PC-3 (cell line): ENCODE measurements around the gene PCYT2. TPM values are rescaled to one million over a fixed set of nuclear protein-coding genes. Genes with fewer than 3 reads are reported as not detected.

Experiments used
- ATAC-seq: fragments of 200-7000 bp; cut with Tn5 transposase; 2 replicates; pipeline ENCODE4 v1.9.1; 2020; ENCODE audit warnings: mild to moderate bottlenecking, moderate library complexity
- BruUV-seq: library from RNA; stranded (reverse); fragments of 400-500 nt; replicated peaks from 2 replicates; lab custom pipeline; 2021; lab: Mats Ljungman, UMichigan
- CTCF ChIA-PET: fragments of 300-600 bp; sonication (Branson Sonifier 250); formaldehyde crosslinking; loops from one replicate; lab custom pipeline; 2022; ENCODE audit warnings: antibody characterized with exemption; lab: Charles Lee
- POLR2A ChIA-PET: fragments of 300-600 bp; sonication (Branson Sonifier 250); formaldehyde crosslinking; loops from one replicate; lab custom pipeline; 2022; ENCODE audit warnings: antibody characterized with exemption; ENCODE audit not compliant: unreplicated experiment; lab: Charles Lee
- DNase-seq: peaks from one replicate; pipeline ENCODE4 v3.0.0-alpha.2; 2015
- H2AFZ ChIP-seq: fragments of 300-600 bp; sonication (generic); 2 replicates; pipeline ENCODE4 v1.6.0; 2016; ENCODE audit warnings: antibody characterized with exemption, low read length
- H3F3A ChIP-seq: fragments of 300-600 bp; sonication (generic); one replicate; pipeline ENCODE4 v1.6.0; 2017; ENCODE audit warnings: antibody characterized with exemption, low read length, control low read depth, mild to moderate bottlenecking; ENCODE audit not compliant: unreplicated experiment
- H3K27ac ChIP-seq: fragments of 300-600 bp; sonication (generic); 2 replicates; pipeline ENCODE4 v1.5.1; 2016; ENCODE audit warnings: mild to moderate bottlenecking, low read length
- H3K27me3 ChIP-seq: fragments of 300-600 bp; sonication (generic); 2 replicates; pipeline ENCODE4 v1.6.1; 2016; ENCODE audit warnings: low read length, mixed read lengths
- H3K36me3 ChIP-seq: fragments of 300-600 bp; sonication (generic); 2 replicates; pipeline ENCODE4 v1.6.1; 2016; ENCODE audit warnings: low read depth, mixed run types, low read length, mixed read lengths
- H3K4me1 ChIP-seq: fragments of 300-600 bp; sonication (generic); 2 replicates; pipeline ENCODE4 v1.5.1; 2016; ENCODE audit warnings: low read length; ENCODE audit not compliant: insufficient read depth
- H3K4me2 ChIP-seq: fragments of 300-600 bp; sonication (generic); 2 replicates; pipeline ENCODE4 v1.6.0; 2016; ENCODE audit warnings: low read length
- H3K4me3 ChIP-seq: fragments of 300-600 bp; sonication (generic); 2 replicates; pipeline ENCODE4 v1.5.1; 2016; ENCODE audit warnings: mild to moderate bottlenecking, low read length, mixed read lengths
- H3K79me2 ChIP-seq: fragments of 300-600 bp; sonication (generic); 2 replicates; pipeline ENCODE4 v1.6.1; 2017; ENCODE audit warnings: low read length, mixed read lengths
- H3K9ac ChIP-seq: fragments of 300-600 bp; sonication (generic); 2 replicates; pipeline ENCODE4 v1.6.0; 2016; ENCODE audit warnings: mild to moderate bottlenecking, low read length
- H3K9me2 ChIP-seq: fragments of 300-600 bp; sonication (generic); replicated peaks from 2 replicates; pipeline ENCODE4 v1.6.1; 2016; ENCODE audit warnings: mixed run types, low read length, mixed read lengths
- H3K9me3 ChIP-seq: fragments of 300-600 bp; sonication (generic); 2 replicates; pipeline ENCODE4 v1.6.1; 2016; ENCODE audit warnings: low read length, mixed read lengths
- H4K20me1 ChIP-seq: fragments of 300-600 bp; sonication (generic); 2 replicates; pipeline ENCODE4 v1.6.1; 2016; ENCODE audit warnings: low read length, mixed read lengths
- CTCF ChIP-seq: fragments of 300-600 bp; sonication (generic); conservative IDR thresholded peaks from 2 replicates; pipeline ENCODE4 v1.5.1; 2017; ENCODE audit warnings: antibody characterized with exemption, low read depth, mild to moderate bottlenecking, low read length
- EZH2 ChIP-seq: fragments of 300-600 bp; sonication (generic); IDR thresholded peaks from one replicate; pipeline ENCODE4 v1.6.1; 2017; ENCODE audit warnings: antibody characterized with exemption, mild to moderate bottlenecking, low read length; ENCODE audit not compliant: unreplicated experiment
- EZH2phosphoT487 ChIP-seq: fragments of 300-600 bp; sonication (generic); IDR thresholded peaks from 2 replicates; pipeline ENCODE4 v1.6.1; 2018; ENCODE audit warnings: mild to moderate bottlenecking, antibody characterized with exemption, low read length, borderline replicate concordance
- intact Hi-C: fragments of 100-400 bp; cut with micrococcal nuclease; formaldehyde crosslinking; loops from 2 replicates; pipeline ENCODE4 v1.9.0; 2023
- total RNA-seq: library from RNA; depleted of rRNA; stranded (reverse); fragments of >200 nt; gene quantifications from 2 replicates; pipeline ENCODE4 v1.2.3, GENCODE V29; 2014

The PCYT2 gene
- total RNA-seq, 1 experiment from 2014 or later, result 33.3 TPM

GRCh38 chr17:81905993-81906392 is 5.2 kb downstream of the PCYT2 start:
- no peak for ATAC-seq
- no TSS peak for BruUV-seq
- POLR2A ChIA-PET, result no interaction called here

GRCh38 chr17:81905424-81905875 is 5.7 kb downstream of the PCYT2 start:
- Histone ChIP-seq H3K9ac (no peak overlapping the region), H3K27me3 (no peaks in the 10 kb centered on the region), H3K9me3 (no peaks in the 10 kb centered on the region), H3K27ac (no peak overlapping the region), H2AFZ (no peak overlapping the region), H3F3A (no peaks in the 10 kb centered on the region), H3K4me1 (peaks cover 6% of the 10 kb centered on the region; the same call in 1 of the 2 replicates), H3K79me2 (no peaks in the 10 kb centered on the region), H3K4me3 (no peak overlapping the region), H3K36me3 (peaks cover 1% of the 10 kb centered on the region; the same call in 1 of the 2 replicates), H3K9me2 (no peaks in the 10 kb centered on the region), H3K4me2 (no peak overlapping the region), H4K20me1 (no peaks in the 10 kb centered on the region)
- no TSS peak for BruUV-seq
- intact Hi-C loops, result no loop called here
- CTCF ChIA-PET, result no interaction called here
- DNase-seq, result no peak
- TF ChIP-seq EZH2 (no peak), CTCF (no peak), EZH2phosphoT487 (no peak)
- ATAC-seq, result no peak
- POLR2A ChIA-PET, result no interaction called here

More at GRCh38 chr17:81905993-81906392, 5.2 kb downstream of the PCYT2 start:
- Histone ChIP-seq H3K4me1 (peaks cover 8% of the 10 kb centered on the region; the same call in 1 of the 2 replicates), H3K79me2 (no peaks in the 10 kb centered on the region), H3K4me3 (no peak overlapping the region), H2AFZ (no peak overlapping the region), H3K27me3 (no peaks in the 10 kb centered on the region), H3F3A (no peaks in the 10 kb centered on the region), H3K9ac (no peak overlapping the region), H4K20me1 (no peaks in the 10 kb centered on the region), H3K27ac (no peak overlapping the region), H3K9me2 (no peaks in the 10 kb centered on the region), H3K4me2 (no peak overlapping the region), H3K36me3 (no peaks in the 10 kb centered on the region), H3K9me3 (no peaks in the 10 kb centered on the region)
- intact Hi-C loops, result no loop called here
- TF ChIP-seq EZH2 (no peak), EZH2phosphoT487 (no peak), CTCF (no peak)
- CTCF ChIA-PET, result no interaction called here
- DNase-seq, result no peak

GRCh38 chr17:81904600-81905423 is 6.4 kb downstream of the PCYT2 start:
- ChIA-PET CTCF (no interaction called here), POLR2A (no interaction called here)
- no TSS peak for BruUV-seq
- H4K20me1 ChIP-seq, result no peaks in the 10 kb centered on the region
- no peak overlapping the region for H2AFZ ChIP-seq
- no peak overlapping the region for H3K27ac ChIP-seq
- H3K9ac ChIP-seq, result no peak overlapping the region
- no peak overlapping the region for H3K4me2 ChIP-seq
- no peaks in the 10 kb centered on the region for H3K27me3 ChIP-seq
- H3K9me3 ChIP-seq, result no peaks in the 10 kb centered on the region
- H3K36me3 ChIP-seq, result peaks cover 6% of the 10 kb centered on the region; the same call in 1 of the 2 replicates
- H3F3A ChIP-seq, result no peaks in the 10 kb centered on the region
- no peak for DNase-seq
- no peak overlapping the region for H3K4me3 ChIP-seq
- intact Hi-C loops, result no loop called here
- TF ChIP-seq CTCF (no peak), EZH2phosphoT487 (no peak), EZH2 (no peak)
- peaks cover 2% of the 10 kb centered on the region for H3K4me1 ChIP-seq
- no peak for ATAC-seq
- H3K79me2 ChIP-seq, result peaks cover 4% of the 10 kb centered on the region; the same call in 1 of the 2 replicates
- no peaks in the 10 kb centered on the region for H3K9me2 ChIP-seq
